GM18909 (cell line): ENCODE measurements around the gene PSEN1.

Source experiments
- ATAC-seq: cut with Tn5 transposase; IDR thresholded peaks from one replicate; pipeline ENCODE4 v1.9.1; 2021; ENCODE audit warnings: mild to moderate bottlenecking; ENCODE audit not compliant: unreplicated experiment, poor library complexity

Gene PSEN1

GRCh38 chr14:73211251-73212040 is 75.1 kb downstream of the PSEN1 start:
- ATAC-seq: no peak

DNA sequence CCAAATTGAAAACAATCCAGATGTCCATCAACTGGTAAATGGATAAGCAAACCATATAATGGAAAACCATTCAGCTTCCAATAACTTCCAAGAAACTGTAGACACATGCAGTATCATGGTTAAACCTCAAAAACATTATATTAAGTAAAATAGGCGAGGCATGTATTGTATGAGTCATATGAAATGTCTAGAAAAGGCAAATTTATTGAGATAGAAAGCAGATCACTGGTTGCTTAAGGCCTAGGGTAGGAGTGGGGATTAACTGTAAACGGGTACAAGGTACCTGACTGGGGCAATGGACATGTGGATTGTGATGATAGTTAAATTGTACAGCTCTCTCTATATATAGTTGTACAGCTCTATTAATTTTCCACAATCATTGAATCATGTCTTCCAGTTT is 79.7 kb downstream of the PSEN1 start:
- no peak for ATAC-seq

GRCh38 chr14:73217411-73217810 is 81.1 kb downstream of the PSEN1 start:
- ATAC-seq: no peak

DNA sequence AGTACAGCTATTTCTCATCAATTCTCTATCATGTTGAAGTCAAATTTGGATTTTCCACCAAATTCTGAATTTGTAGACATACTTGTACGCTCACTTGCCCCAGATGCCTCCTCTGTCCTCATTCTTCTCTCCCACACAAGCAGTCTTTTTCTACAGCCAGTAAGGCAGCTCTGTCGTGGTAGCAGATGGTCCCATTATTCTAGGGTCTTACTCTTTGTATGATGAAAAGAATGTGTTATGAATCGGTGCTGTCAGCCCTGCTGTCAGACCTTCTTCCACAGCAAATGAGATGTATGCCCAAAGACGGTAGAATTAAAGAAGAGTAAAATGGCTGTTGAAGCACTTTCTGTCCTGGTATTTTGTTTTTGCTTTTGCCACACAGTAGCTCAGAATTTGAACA is 83.8 kb downstream of the PSEN1 start:
- no peak for ATAC-seq

GRCh38 chr14:73220634-73221033 is 84.3 kb downstream of the PSEN1 start:
- no peak for ATAC-seq

DNA sequence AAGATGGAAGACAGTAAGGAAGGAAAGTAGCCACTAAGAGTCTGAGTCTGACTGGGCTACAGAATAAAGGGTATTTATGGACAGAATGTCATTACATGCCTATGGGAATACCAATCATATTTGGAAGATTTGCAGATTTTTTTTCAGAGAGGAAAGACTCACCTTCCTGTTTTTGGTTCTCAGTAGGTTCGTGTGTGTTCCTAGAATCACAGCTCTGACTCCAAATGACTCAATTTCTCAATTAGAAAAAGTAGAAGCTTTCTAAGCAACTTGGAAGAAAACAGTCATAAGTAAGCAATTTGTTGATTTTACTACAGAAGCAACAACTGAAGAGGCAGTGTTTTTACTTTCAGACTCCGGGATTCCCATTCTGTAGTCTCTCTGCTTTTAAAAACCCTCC is 85.6 kb downstream of the PSEN1 start:
- ATAC-seq: no peak

DNA sequence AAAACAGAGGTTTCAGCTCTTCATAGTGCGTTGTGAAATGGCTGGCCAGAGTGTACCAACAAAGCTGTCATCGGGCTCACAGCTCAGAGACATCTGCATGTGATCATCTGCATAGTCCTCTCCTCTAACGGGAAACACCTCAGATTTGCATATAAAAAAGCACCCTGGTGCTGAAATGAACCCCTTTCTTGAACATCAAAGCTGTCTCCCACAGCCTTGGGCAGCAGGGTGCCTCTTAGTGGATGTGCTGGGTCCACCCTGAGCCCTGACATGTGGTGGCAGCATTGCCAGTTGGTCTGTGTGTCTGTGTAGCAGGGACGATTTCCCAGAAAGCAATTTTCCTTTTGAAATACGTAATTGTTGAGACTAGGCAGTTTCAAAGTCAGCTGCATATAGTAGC is 86.7 kb downstream of the PSEN1 start:
- ATAC-seq: no peak

GRCh38 chr14:73225496-73225895 is 89.2 kb downstream of the PSEN1 start:
- ATAC-seq: no peak

DNA sequence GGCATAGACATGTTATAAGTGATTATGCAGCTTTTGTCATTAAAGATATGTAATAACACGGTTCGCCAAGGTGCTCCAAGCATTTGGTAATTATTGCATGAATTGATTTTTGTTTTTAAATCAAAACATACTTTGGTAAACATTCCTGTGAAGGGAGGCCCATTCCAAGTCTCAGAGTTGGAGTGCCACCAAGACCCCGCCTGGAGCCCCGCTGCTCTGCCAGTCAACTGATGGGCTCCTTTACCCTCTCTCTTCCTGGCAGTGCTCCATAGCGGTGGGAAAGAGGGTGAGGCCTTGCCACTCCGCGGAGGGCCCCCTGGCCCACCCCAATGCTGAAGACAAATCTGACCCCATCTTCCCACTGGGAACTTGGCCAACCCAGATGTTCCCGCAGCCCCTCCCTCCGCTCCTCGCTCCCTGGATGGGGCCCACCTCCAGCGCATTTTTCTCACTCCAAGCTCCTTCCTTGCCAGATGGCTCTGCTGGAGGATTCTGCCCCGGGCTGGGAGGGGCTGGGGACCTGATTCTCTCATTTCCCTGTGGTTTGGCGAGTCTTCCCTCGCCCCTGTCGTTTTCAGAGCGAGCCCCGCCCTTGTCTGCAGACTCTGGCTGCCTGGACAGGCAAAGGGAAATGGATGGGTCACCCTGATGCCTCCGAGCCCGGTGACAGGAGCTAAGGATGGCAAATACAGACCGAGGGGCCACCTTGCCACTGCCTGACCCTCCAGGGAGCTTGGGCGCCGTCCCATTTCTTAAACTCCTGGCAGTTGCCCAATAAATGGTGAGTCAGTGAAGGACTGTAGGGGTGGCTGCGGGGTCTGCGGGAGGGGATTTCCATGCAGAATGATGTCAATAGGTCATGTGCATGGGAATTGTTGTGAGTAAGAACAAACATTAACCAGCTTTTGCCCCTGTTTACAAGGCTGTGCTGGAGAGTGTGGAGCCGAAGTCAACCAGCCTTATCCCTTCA is 91.8 kb downstream of the PSEN1 start:
- ATAC-seq: no peak

GRCh38 chr14:73230051-73230450 is 93.7 kb downstream of the PSEN1 start:
- ATAC-seq: no peak

DNA sequence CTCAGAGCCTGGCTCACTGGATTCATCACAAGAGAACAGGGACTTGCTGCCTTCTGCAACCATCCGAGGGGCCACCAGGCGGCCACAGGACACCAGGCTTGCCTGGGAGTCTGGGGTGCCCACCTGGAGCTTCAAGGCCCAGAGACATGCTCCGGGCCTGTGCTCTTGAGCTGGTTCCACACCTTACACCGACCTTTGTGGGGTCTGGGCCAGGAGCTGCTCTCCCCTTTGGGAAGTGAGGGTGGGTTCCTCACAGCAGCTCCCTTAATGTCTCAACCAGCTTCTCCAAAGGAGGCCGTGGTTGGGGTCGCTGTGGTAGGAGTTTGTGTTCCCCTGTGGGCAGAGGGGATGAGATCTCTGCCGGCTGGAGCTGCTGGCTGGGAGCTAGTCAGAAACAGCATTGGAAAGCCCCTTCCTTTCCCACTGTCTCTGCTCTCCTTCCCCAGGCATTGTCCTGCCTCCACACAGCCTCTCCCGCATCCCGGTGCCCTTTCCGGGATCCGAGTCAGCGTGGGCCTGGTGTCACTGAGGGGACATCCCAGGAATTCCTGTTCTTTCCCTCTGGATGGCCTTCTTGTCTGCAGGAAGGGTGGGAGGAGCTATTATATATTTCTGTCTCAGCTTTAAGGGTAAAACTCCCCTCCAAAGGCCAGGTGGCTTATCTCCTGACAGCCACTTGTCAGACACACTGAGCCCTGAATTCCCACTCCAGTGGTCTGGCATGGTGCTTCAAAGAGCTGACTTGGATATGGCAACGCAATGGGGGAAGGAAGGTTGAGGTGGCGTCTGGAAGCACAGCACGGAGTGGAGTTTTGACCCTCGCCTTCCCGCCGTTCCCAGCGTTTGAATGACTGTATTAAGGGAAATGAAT is 95.9 kb downstream of the PSEN1 start:
- no peak for ATAC-seq

- no peak for ATAC-seq
Observed at GRCh38 chr14:73232984-73233383, 96.7 kb downstream of the PSEN1 start.

GRCh38 chr14:73233564-73233963 is 97.3 kb downstream of the PSEN1 start:
- no peak for ATAC-seq

GRCh38 chr14:73234029-73234428 is 97.7 kb downstream of the PSEN1 start:
- ATAC-seq: no peak

- no peak for ATAC-seq
Observed at GRCh38 chr14:73234586-73235394, 98.5 kb downstream of the PSEN1 start.

DNA sequence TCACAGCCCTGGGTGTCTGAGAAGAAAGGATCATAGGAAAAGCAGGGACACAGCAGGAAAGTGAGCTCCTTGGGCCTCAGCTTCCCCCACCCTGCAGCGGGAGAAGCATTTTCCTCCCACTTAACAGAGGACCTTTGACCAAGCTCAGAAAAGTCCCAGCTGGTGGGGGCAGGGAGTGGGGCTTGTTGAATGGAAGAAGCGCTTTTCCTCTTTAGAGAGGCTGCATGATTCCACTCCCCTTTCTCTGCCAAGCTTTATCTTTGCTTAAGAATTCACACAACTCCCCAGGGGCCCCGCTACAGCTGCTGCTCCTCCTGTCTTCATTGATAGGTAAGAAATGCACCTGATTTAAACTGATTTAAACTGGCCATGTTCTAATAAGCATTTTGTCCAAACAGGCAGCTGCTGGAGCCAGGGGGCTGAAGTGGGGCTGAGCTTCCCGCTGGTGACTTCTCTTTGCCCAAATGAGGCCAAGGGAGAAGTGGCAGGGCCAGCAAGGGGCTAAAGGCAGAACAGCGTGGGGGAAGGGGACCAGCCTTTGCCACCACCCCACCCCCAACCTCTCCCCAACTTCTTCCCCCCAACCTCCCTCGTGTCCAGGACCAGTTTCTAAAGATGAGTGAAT is 99.3 kb downstream of the PSEN1 start:
- ATAC-seq: no peak

- ATAC-seq: no peak
Observed at GRCh38 chr14:73236157-73236556, 99.8 kb downstream of the PSEN1 start.

DNA sequence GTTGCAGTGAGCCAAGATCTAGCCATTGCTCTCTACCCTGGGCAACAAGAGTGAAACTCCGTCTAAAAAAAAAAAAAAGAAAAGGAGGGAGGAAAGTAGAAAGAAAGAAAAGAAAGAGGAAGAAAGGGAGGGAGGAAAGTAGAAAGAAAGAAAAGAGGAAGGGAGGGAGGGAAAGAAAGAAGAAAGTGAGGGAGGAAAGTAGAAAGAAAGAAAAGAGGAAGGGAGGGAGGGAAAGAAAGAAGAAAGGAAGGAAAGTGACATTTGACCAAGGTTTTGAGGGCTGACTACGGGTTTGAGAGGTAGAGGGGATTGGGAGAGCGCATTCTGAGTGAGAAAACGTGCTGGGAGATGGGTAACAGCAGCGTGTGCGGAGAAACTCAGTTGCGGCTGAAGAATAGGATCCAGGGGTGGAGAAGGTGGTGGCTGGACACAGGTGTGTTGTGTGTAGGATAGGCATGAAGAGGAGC is 100.5 kb downstream of the PSEN1 start:
- ATAC-seq: no peak

GRCh38 chr14:73237219-73237785 is 101.0 kb downstream of the PSEN1 start, which contains the start of gene PAPLN:
Gene PAPLN (plus strand): TSS chr14:73237506. CDS start chr14:73239779, 2,273 bp downstream.
- no peak for ATAC-seq
